Neural cell (in vitro differentiated cells): Measurements from ENCODE around the gene PRRC2B.

Experiments used
- EP300 ChIP-seq: fragments of 450-650 bp; conservative IDR thresholded peaks from 2 replicates; pipeline ENCODE4 v1.6.1; 2014; ENCODE audit warnings: antibody characterized with exemption, mild to moderate bottlenecking, moderate library complexity; ENCODE audit not compliant: poor library complexity, severe bottlenecking
- MXI1 ChIP-seq: fragments of 450-650 bp; conservative IDR thresholded peaks from 2 replicates; pipeline ENCODE4 v1.6.1; 2014; ENCODE audit warnings: antibody characterized with exemption, mild to moderate bottlenecking; ENCODE audit not compliant: poor library complexity, severe bottlenecking
- POLR2AphosphoS5 ChIP-seq: IDR thresholded peaks from 2 replicates; pipeline ENCODE4 v1.6.1; 2012
- RAD21 ChIP-seq: fragments of 450-650 bp; conservative IDR thresholded peaks from 2 replicates; pipeline ENCODE4 v1.6.1; 2014; ENCODE audit warnings: antibody characterized with exemption, mild to moderate bottlenecking, moderate library complexity
- TF ChIP-seq, protein P1 (sequence below): fragments of 450-650 bp; IDR thresholded peaks from 2 replicates; pipeline ENCODE4 v1.5.1; 2014; ENCODE audit warnings: antibody characterized with exemption, mild to moderate bottlenecking, moderate library complexity; ENCODE audit not compliant: poor library complexity, severe bottlenecking
- TF ChIP-seq, protein P2 (sequence below): IDR thresholded peaks from 2 replicates; pipeline ENCODE4 v1.6.1; 2012; ENCODE audit warnings: borderline replicate concordance

DNA sequence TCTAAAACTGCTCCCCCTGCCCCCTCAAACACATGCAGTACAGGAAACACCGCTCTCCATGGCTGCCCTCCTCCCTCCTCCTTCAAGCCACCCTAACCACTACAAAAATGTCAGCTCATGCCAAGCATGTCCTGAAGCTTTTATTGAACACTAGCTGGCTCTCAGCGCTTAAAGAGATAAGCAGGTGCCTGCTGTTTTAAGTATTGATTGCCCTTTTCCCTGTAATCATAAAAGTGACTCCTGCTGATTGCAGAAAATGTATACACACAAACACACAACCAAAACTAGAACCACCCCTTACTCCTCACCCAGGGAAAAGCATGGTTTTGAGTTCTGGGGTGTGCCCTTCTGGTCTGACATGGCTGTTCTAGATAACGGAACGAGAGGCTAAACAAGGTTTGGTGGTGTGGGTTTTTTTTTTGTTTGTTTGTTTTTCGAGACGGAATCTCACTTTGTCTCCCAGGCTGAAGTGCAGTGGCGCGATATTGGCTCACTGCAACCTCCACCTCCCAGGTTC lies 140.9 kb downstream of the PRRC2B start:
- TF ChIP-seq, protein P1, sequence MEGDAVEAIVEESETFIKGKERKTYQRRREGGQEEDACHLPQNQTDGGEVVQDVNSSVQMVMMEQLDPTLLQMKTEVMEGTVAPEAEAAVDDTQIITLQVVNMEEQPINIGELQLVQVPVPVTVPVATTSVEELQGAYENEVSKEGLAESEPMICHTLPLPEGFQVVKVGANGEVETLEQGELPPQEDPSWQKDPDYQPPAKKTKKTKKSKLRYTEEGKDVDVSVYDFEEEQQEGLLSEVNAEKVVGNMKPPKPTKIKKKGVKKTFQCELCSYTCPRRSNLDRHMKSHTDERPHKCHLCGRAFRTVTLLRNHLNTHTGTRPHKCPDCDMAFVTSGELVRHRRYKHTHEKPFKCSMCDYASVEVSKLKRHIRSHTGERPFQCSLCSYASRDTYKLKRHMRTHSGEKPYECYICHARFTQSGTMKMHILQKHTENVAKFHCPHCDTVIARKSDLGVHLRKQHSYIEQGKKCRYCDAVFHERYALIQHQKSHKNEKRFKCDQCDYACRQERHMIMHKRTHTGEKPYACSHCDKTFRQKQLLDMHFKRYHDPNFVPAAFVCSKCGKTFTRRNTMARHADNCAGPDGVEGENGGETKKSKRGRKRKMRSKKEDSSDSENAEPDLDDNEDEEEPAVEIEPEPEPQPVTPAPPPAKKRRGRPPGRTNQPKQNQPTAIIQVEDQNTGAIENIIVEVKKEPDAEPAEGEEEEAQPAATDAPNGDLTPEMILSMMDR: no peak
- TF ChIP-seq MXI1 (no peak), POLR2AphosphoS5 (no peak), RAD21 (no peak), EP300 (no peak)
- TF ChIP-seq, protein P2, sequence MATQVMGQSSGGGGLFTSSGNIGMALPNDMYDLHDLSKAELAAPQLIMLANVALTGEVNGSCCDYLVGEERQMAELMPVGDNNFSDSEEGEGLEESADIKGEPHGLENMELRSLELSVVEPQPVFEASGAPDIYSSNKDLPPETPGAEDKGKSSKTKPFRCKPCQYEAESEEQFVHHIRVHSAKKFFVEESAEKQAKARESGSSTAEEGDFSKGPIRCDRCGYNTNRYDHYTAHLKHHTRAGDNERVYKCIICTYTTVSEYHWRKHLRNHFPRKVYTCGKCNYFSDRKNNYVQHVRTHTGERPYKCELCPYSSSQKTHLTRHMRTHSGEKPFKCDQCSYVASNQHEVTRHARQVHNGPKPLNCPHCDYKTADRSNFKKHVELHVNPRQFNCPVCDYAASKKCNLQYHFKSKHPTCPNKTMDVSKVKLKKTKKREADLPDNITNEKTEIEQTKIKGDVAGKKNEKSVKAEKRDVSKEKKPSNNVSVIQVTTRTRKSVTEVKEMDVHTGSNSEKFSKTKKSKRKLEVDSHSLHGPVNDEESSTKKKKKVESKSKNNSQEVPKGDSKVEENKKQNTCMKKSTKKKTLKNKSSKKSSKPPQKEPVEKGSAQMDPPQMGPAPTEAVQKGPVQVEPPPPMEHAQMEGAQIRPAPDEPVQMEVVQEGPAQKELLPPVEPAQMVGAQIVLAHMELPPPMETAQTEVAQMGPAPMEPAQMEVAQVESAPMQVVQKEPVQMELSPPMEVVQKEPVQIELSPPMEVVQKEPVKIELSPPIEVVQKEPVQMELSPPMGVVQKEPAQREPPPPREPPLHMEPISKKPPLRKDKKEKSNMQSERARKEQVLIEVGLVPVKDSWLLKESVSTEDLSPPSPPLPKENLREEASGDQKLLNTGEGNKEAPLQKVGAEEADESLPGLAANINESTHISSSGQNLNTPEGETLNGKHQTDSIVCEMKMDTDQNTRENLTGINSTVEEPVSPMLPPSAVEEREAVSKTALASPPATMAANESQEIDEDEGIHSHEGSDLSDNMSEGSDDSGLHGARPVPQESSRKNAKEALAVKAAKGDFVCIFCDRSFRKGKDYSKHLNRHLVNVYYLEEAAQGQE: no peak
